ENCODE measurements around the gene HOXC10. TPM values are rescaled to one million over a fixed set of nuclear protein-coding genes. Genes with fewer than 3 reads are reported as not detected.

The HOXC10 gene
- total RNA-seq, 1 experiment from 2014 or later: 154 TPM

GRCh38 chr12:53939141-53940108, 45.5 kb upstream of the HOXC10 start:
- Histone ChIP-seq H3K36me3 (ENCODE audit: control insufficient read depth, insufficient read depth, low read length) (peaks cover 5% of the 10 kb centered on the region; the same call in 1 of the 2 replicates), H3K27me3 (ENCODE audit: control insufficient read depth, insufficient read depth, low read length) (no peaks in the 10 kb centered on the region), H3K4me3 (ENCODE audit: low read depth in 2 of 2, low read length in 2 of 2) (peak overlapping the region; percentile 86 to 98), H3K27ac (ENCODE audit: low read length) (peak overlapping the region; percentile 99), H3K4me1 (ENCODE audit: control insufficient read depth, insufficient read depth, low read length) (peaks cover 46% of the 10 kb centered on the region), H3K9me3 (ENCODE audit: control insufficient read depth, insufficient read depth, low read depth, low read length) (no peaks in the 10 kb centered on the region)
- DNase-seq (ENCODE audit: low read depth, low spot score) (no peak), ATAC-seq (peak; percentile 56)
- ChIA-PET POLR2A (no interaction called here), CTCF (interaction anchor here (1.0 kb wide), 2 partner anchors 11 to 93 kb away, joined by 3 read pairs; no protein-coding TSS in a partner anchor)
- in situ Hi-C loops (cut with HindIII; ENCODE audit: low pct_unique_long_range_greater_than_20kb, low sequenced_read_pairs): no loop called here
- TF ChIP-seq REST (IDR thresholded peaks at IDR 0.05; ENCODE audit: insufficient read depth in 1 of 2, low read depth in 2 of 2, low read length in 1 of 2): no peak
- TF ChIP-seq POLR2AphosphoS5 (IDR thresholded peaks at IDR 0.05; ENCODE audit: low read depth, low read length): no peak; the same call in 1 of the 2 replicates
- no peak for TF ChIP-seq TCF7L2 (IDR thresholded peaks at IDR 0.05; ENCODE audit: low read depth, low read length)
- no peak for TF ChIP-seq CTCF (IDR thresholded peaks at IDR 0.05)
- TF ChIP-seq SIN3A (IDR thresholded peaks at IDR 0.05; ENCODE audit: borderline replicate concordance, insufficient read depth, low read depth, low read length): peak; percentile 55; the same call in 1 of the 2 replicates
- BruUV-seq (replicated peaks): no TSS peak
- intact Hi-C loops (cut with micrococcal nuclease; ENCODE audit: unreplicated experiment): loop anchor here (5.0 kb wide), 1 partner anchor 92 kb away; no protein-coding TSS in a partner anchor

- Histone ChIP-seq H3K36me3 (ENCODE audit: control insufficient read depth, insufficient read depth, low read length) (peaks cover 5% of the 10 kb centered on the region), H3K9me3 (ENCODE audit: control insufficient read depth, insufficient read depth, low read depth, low read length) (no peaks in the 10 kb centered on the region), H3K4me3 (ENCODE audit: low read depth in 2 of 2, low read length in 2 of 2) (peak overlapping the region; percentile 86 to 98), H3K27ac (ENCODE audit: low read length) (peak overlapping the region; percentile 99), H3K4me1 (ENCODE audit: control insufficient read depth, insufficient read depth, low read length) (peaks cover 46% of the 10 kb centered on the region), H3K27me3 (ENCODE audit: control insufficient read depth, insufficient read depth, low read length) (no peaks in the 10 kb centered on the region)
- ATAC-seq: no peak
- ChIA-PET POLR2A (interaction anchor here (0.5 to 0.6 kb wide), 2 partner anchors 250 to 388 kb away, joined by 3 read pairs; no protein-coding TSS in a partner anchor), CTCF (interaction anchor here (0.6 kb wide), 1 partner anchor 176 kb away, joined by 3 read pairs; no protein-coding TSS in a partner anchor)
- in situ Hi-C loops (cut with HindIII; ENCODE audit: low pct_unique_long_range_greater_than_20kb, low sequenced_read_pairs) (no loop called here), intact Hi-C loops (cut with micrococcal nuclease; ENCODE audit: unreplicated experiment) (no loop called here)
- BruUV-seq (replicated peaks): no TSS peak
- DNase-seq (ENCODE audit: low read depth, low spot score): no peak
- TF ChIP-seq CTCF (IDR thresholded peaks at IDR 0.05) (no peak), SIN3A (IDR thresholded peaks at IDR 0.05; ENCODE audit: borderline replicate concordance, insufficient read depth, low read depth, low read length) (0 out of 2 replicates have a peak, but pooled peaks have one; percentile 12)
Observed at GRCh38 chr12:53940443-53941014, 44.4 kb upstream of the HOXC10 start.

Measured in Panc1 (cell line).